DMS79 treated with DMSO at 0.1 percent for 48 hours (cell line): ENCODE data around the gene MRS2.
"Not testable (repeated sequence)": the region's sequence is repeated elsewhere in the genome, so short reads cannot be mapped to it uniquely, and the experiment has no call there.

Source experiments
- DNase-seq: peaks from one replicate; lab custom pipeline; 2025; lab: John Stamatoyannopoulos, UW

Gene MRS2

DNA sequence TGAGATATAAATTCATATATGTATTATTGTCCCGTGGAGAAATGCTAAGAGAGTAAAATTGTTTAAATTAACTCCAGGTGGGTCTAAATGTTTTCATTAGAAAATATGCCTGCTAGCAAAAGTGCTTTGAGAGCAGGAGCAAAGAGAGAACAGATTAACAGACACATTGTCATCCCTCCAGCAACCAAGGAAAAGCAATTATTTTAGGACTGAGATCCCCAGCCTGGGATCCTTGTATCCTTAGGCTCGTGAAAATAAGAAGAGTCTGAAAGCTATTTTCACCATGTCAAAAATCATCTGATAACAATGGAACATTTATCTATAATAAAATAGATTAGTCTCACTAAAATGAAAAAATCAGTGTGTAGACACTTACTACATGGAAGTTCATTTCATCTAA is 11.5 kb upstream of the MRS2 start:
- DNase-seq, result no peak

GRCh38 chr6:24391756-24392405 is 10.9 kb upstream of the MRS2 start:
- DNase-seq, result no peak

- DNase-seq, result no peak
Observed at GRCh38 chr6:24394061-24394779, 8.5 kb upstream of the MRS2 start.

GRCh38 chr6:24394780-24395437 is 7.8 kb upstream of the MRS2 start:
- no peak for DNase-seq

DNA sequence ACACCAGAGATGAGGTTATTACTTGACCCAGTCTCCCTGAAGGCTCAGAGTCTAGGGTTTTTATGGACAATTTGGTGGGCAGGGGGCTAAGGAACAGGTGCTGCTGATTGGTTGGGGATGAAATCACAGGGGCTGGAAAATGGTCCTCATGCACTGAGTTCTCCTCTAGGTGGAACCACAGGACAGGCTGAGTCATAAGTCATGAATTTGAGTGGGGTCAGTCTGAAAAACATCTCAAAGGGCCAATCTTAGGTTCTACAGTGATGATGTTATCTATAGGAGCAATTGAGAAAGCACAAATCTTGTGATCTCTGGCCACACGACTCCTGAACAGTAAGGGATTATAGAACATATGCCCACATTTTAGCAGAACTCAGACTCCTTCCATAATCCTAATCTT is 5.9 kb upstream of the MRS2 start:
- no peak for DNase-seq

- no peak for DNase-seq
Observed at GRCh38 chr6:24397631-24398030, 5.1 kb upstream of the MRS2 start.

- DNase-seq, result not testable (repeated sequence)
Observed at GRCh38 chr6:24400045-24401039, 2.4 kb upstream of the MRS2 start.

DNA sequence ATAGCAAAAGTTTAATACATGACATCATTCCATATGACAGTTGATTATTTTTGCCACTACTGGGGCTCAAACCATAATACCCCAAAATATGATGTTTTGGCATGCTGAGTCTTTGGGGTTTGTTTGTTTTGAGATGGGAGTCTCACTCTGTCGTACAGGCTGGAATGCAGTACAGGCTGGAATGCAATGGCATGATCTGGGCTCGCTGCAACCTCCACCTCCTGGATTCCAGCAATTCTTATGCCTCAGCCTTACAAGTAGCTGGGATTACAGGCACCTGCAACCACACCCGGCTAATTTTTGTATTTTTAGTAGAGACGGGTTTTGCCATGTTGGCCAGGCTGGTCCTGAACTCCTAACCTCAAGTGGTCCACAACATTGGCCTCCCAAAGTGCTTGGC is 1.3 kb upstream of the MRS2 start:
- no peak for DNase-seq

DNA sequence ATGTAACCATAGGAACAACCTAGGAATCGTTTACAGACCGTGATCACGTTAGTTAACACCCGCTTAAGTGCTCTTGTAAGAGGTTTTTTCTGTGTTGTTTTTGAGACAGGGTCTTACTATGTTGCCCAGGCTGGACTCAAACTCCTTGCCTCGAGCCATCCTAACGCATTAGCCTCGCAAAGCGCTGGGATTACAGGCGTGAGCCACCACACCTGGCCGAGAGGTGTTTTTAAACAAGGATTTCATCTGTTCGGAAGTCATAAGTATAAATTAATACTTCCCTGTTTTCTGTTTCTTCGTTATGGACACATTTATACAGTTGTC is 727 bp downstream of the MRS2 start:
- peak; percentile 15 for DNase-seq

DNA sequence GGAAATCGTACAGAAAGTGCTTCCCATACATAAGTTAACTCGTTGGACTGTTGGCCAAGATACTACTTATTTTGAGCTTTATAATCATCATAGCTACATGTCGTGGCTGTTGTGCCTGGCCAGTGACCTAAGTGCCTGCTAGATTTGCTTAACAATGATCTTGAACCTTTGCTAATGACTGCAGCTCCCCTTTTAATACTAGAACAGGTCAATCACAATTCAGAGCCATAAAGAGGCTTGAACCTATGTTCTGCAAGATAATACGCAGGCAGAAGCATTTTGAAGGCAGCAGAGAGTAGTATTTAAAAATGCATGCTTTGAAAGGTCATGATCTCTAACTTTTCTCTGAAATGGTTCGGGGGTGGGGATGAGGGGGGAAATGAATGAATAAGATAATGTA is 2.5 kb downstream of the MRS2 start:
- DNase-seq, result no peak

DNA sequence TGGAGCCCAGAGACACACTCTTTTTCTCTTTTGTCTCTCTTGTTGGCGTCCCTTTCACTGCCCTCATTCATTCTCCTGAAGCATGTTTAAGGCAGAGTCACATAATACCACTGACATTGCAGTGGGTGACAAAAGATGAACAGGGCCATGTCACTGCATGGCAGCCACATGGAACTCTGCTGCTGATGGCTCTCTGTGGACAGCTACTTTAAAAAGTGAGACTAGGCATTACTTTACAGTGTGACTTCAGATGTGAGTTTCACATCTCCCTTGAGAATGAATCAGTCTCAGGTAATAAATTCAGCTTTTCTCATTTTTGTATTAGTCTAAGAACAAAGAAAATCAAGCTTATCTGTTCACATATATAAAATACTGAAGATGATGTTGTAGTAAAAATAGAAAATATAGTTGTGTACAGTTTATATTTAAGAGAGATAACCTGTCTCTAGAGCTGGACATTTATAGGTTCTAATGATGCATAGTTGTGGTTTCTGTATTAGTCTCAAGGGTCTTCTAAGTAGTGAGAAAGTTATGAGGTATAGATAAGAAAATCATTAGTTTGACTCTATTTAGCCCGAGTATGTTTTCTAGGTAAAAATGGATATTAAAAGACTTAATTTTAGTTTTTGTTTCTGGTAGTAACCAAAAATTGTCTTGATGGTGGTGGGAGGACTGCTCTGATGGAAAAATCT is 6.1 kb downstream of the MRS2 start:
- DNase-seq, result no peak

DNA sequence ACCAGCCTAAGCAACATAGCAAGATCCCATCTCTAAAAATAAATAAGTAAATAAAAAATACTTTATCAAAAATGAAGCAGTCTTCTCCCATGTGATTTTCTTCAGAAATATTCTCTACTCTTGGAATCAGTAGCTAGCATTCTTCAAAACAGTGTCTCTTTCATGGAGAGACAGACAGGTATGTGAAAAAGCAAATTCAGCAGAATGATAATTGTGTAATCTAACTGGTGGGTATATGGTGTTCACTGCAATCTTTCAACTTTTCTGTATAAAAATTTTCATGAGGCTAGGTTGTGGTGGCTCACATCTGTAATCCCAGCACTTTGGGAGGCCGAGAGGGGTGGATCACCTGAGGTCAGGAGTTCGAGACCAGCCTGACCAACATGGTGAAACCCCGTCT is 7.9 kb downstream of the MRS2 start:
- no peak for DNase-seq

- no peak for DNase-seq
Observed at GRCh38 chr6:24412294-24412693, 9.6 kb downstream of the MRS2 start.

DNA sequence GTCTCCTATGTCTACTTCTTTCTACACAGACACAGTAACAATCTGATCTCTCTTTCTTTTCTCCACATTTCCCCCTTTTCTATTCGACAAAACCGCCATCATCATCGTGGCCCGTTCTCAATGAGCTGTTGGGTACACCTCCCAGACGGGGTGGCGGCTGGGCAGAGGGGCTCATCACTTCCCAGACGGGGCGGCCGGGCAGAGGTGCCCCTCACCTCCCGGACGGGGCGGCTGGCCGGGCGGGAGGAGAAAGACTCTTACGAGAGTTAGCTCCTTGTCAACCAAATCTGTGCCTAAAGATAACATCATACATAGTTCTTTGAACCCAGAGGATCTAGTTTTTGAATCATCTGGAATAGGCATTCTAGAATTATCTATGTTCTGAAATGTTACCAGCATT is 11.8 kb downstream of the MRS2 start:
- DNase-seq, result not testable (repeated sequence)

GRCh38 chr6:24415753-24416152 is 13.0 kb downstream of the MRS2 start:
- DNase-seq, result no peak

- no peak for DNase-seq
Observed at GRCh38 chr6:24419526-24419925, 16.8 kb downstream of the MRS2 start.

DNA sequence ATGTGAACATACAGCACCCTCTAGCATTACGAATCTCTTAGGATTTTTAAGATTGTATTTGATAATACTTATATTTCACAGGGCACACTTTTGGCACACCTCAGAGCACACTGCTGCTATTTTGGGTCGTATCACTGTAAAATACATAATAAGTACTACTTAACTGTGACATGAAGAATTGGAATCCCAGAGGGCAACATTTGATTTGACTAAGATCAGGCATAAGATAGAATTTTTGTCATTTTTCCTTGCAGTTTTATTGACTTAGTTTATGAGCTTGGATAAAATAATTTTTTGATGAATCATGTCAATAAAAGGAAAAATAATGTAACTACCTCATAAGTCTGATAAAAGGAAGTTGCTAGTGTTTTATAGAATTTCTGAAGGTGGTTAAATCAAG is 22.4 kb downstream of the MRS2 start:
- DNase-seq, result no peak

- DNase-seq, result no peak
Observed at GRCh38 chr6:24426729-24427446, 24.2 kb downstream of the MRS2 start.

- DNase-seq, result no peak
Observed at GRCh38 chr6:24428615-24429014, 25.9 kb downstream of the MRS2 start.

- DNase-seq, result no peak
Observed at GRCh38 chr6:24429146-24429545, 26.4 kb downstream of the MRS2 start.

DNA sequence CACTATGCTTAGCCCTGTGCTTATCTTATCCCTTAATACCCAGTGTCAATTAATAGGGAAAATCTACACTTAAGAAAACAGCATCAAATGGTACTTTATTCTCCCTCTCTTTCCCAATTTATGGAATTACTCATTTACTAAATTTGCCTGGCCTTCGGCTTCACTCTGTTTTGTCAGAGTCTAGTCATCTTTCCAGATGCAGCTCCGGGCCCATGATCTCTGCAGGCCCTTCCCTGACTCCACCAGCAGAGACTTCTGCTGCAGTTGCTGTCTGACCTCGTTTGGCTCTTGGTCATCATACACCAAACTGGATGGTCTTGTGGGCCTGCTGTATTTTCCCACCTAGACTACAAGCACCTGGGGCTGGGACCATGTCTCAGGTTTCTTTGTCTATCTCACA is 27.4 kb downstream of the MRS2 start:
- no peak for DNase-seq
